ENCODE results near the gene DYSF. TPM values are rescaled to one million over a fixed set of nuclear protein-coding genes. Genes with fewer than 3 reads are reported as not detected.

DYSF gene
- total RNA-seq, 1 experiment from 2014 or later: 0.89 TPM

GRCh38 chr2:71583876-71584275 lies 130.5 kb downstream of the DYSF start:
- ATAC-seq (no peak), DNase-seq (ENCODE audit: low read depth, low spot score) (no peak)
- Histone ChIP-seq H3K9ac (ENCODE audit: low read length) (no peak overlapping the region), H3K9me2 (ENCODE audit: insufficient read depth) (no peaks in the 10 kb centered on the region), H3K9me3 (ENCODE audit: control insufficient read depth in 1 of 2, insufficient read depth in 1 of 2, low read depth in 1 of 2, low read length in 2 of 2) (no peaks in the 10 kb centered on the region), H2AFZ (ENCODE audit: low read depth, low read length, poor library complexity, severe bottlenecking) (no peak overlapping the region), H3K27me3 (ENCODE audit: insufficient read depth, low read length) (no peaks in the 10 kb centered on the region), H3K4me3 (replicated peaks in 1 of 2; ENCODE audit: low read depth in 1 of 2, low read length in 2 of 2) (no peak overlapping the region), H3K4me2 (ENCODE audit: low read length) (no peak overlapping the region), H3K79me2 (ENCODE audit: insufficient read depth, low read length) (no peaks in the 10 kb centered on the region), H3K4me1 (ENCODE audit: control insufficient read depth in 1 of 2, insufficient read depth in 2 of 2, low read length in 2 of 2) (no peaks in the 10 kb centered on the region), H3K27ac (ENCODE audit: low read depth, low read length) (no peak overlapping the region), H4K20me1 (ENCODE audit: insufficient read depth) (no peaks in the 10 kb centered on the region), H3K36me3 (ENCODE audit: control insufficient read depth in 1 of 2, insufficient read depth in 2 of 2, low read length in 2 of 2) (no peaks in the 10 kb centered on the region)
- RAD21 ChIA-PET (ENCODE audit: low non-redundant PET in 1 of 2, low total read pairs in 2 of 2, uncharacterized antibody in 2 of 2, unreplicated experiment in 2 of 2): no interaction called here
- POLR2A ChIA-PET: no interaction called here
- no TSS peak for BruUV-seq (replicated peaks)
- CTCF ChIA-PET: no interaction called here
- intact Hi-C loops (cut with micrococcal nuclease): no loop called here
- no peak for TF ChIP-seq SP1 (IDR thresholded peaks at IDR 0.05; ENCODE audit: low read depth)

- Histone ChIP-seq H3K4me2 (ENCODE audit: low read length) (no peak overlapping the region), H3K4me1 (ENCODE audit: control insufficient read depth in 1 of 2, insufficient read depth in 2 of 2, low read length in 2 of 2) (no peaks in the 10 kb centered on the region), H3K27me3 (ENCODE audit: insufficient read depth, low read length) (no peaks in the 10 kb centered on the region), H3K27ac (ENCODE audit: low read depth, low read length) (no peak overlapping the region), H3K9me2 (ENCODE audit: insufficient read depth) (no peaks in the 10 kb centered on the region), H3K9ac (ENCODE audit: low read length) (no peak overlapping the region), H3K9me3 (ENCODE audit: control insufficient read depth in 1 of 2, insufficient read depth in 1 of 2, low read depth in 1 of 2, low read length in 2 of 2) (no peaks in the 10 kb centered on the region), H3K4me3 (replicated peaks in 1 of 2; ENCODE audit: low read depth in 1 of 2, low read length in 2 of 2) (no peak overlapping the region), H3K36me3 (ENCODE audit: control insufficient read depth in 1 of 2, insufficient read depth in 2 of 2, low read length in 2 of 2) (no peaks in the 10 kb centered on the region), H2AFZ (ENCODE audit: low read depth, low read length, poor library complexity, severe bottlenecking) (no peak overlapping the region), H4K20me1 (ENCODE audit: insufficient read depth) (no peaks in the 10 kb centered on the region), H3K79me2 (ENCODE audit: insufficient read depth, low read length) (no peaks in the 10 kb centered on the region)
- intact Hi-C loops (cut with micrococcal nuclease): no loop called here
- DNase-seq (ENCODE audit: low read depth, low spot score) (no peak), ATAC-seq (no peak)
- BruUV-seq (replicated peaks): no TSS peak
- ChIA-PET CTCF (no interaction called here), RAD21 (ENCODE audit: low non-redundant PET in 1 of 2, low total read pairs in 2 of 2, uncharacterized antibody in 2 of 2, unreplicated experiment in 2 of 2) (no interaction called here), POLR2A (no interaction called here)
- TF ChIP-seq EZH2phosphoT487 (IDR thresholded peaks at IDR 0.05; ENCODE audit: borderline replicate concordance): no peak
- no peak for TF ChIP-seq CEBPB (IDR thresholded peaks at IDR 0.05; ENCODE audit: low read depth)
- no peak for TF ChIP-seq POLR2A (IDR thresholded peaks at IDR 0.05; ENCODE audit: borderline replicate concordance, extremely low read depth, insufficient read depth, insufficient read length)
- TF ChIP-seq RAD21 (IDR thresholded peaks at IDR 0.05; ENCODE audit: low read depth): no peak
- TF ChIP-seq CTCF (IDR thresholded peaks at IDR 0.05 in 2 of 3, conservative IDR thresholded peaks at IDR 0.05 in 1 of 3; ENCODE audit: borderline replicate concordance in 1 of 3, insufficient read depth in 1 of 3, low read depth in 2 of 3, low read length in 2 of 3): no peak
- no peak for TF ChIP-seq ELF1 (IDR thresholded peaks at IDR 0.05; ENCODE audit: borderline replicate concordance, low read depth)
- TF ChIP-seq JUND (IDR thresholded peaks at IDR 0.05): no peak
- TF ChIP-seq POLR2AphosphoS5 (IDR thresholded peaks at IDR 0.05; ENCODE audit: low read depth, low read length): no peak
Measured at GRCh38 chr2:71586471-71586870, 133.1 kb downstream of the DYSF start.
